Caco-2 (cell line): Measurements from ENCODE around the gene RDH11. TPM values are rescaled to one million over a fixed set of nuclear protein-coding genes. Genes with fewer than 3 reads are reported as not detected.

Experiments
- BruUV-seq: library from RNA; stranded (reverse); fragments of 400-500 nt; replicated peaks from 2 replicates; lab custom pipeline; 2021; lab: Mats Ljungman, UMichigan
- CTCF ChIA-PET: fragments of 300-600 bp; sonication (Branson Sonifier 250); formaldehyde crosslinking; loops from one replicate; lab custom pipeline; 2022; ENCODE audit warnings: antibody characterized with exemption; lab: Charles Lee
- POLR2A ChIA-PET: fragments of 300-600 bp; sonication (Branson Sonifier 250); formaldehyde crosslinking; loops from one replicate; lab custom pipeline; 2022; ENCODE audit warnings: antibody characterized with exemption; lab: Charles Lee
- DNase-seq, 2 experiments: peaks; one replicate each; pipeline versions ENCODE4 v3.0.0 to v3.0.0-alpha.2; 2020 to 2022
- H3K27me3 ChIP-seq: replicated peaks from 2 replicates; pipeline ENCODE4 v1.6.0; 2011; ENCODE audit warnings: low read length; ENCODE audit not compliant: control insufficient read depth, insufficient read depth
- H3K36me3 ChIP-seq: 2 replicates; pipeline ENCODE4 v1.5.1; 2011; ENCODE audit warnings: low read length; ENCODE audit not compliant: control insufficient read depth, insufficient read depth
- H3K4me1 ChIP-seq: fragments of 250-450 bp; sonication (Bioruptor Pico); 2 replicates; pipeline ENCODE4 v1.5.1; 2020; ENCODE audit warnings: mild to moderate bottlenecking
- H3K4me3 ChIP-seq: 2 replicates; pipeline ENCODE4 v1.5.1; 2011; ENCODE audit warnings: low read depth, mild to moderate bottlenecking, control low read depth, low read length
- H3K9me3 ChIP-seq: fragments of 250-450 bp; sonication (Bioruptor Pico); 2 replicates; pipeline ENCODE4 v1.5.1; 2020; ENCODE audit warnings: mild to moderate bottlenecking, moderate library complexity
- H3K27ac Mint-ChIP-seq: one replicate; pipeline ENCODE4 v1.8.0; 2022; ENCODE audit warnings: mixed read lengths; ENCODE audit not compliant: unreplicated experiment
- H3K27me3 Mint-ChIP-seq: one replicate; pipeline ENCODE4 v1.8.0; 2022; ENCODE audit warnings: mixed read lengths; ENCODE audit not compliant: insufficient read depth, unreplicated experiment
- H3K36me3 Mint-ChIP-seq: one replicate; pipeline ENCODE4 v1.8.0; 2022; ENCODE audit warnings: mild to moderate bottlenecking, mixed read lengths; ENCODE audit not compliant: insufficient read depth, unreplicated experiment
- H3K4me1 Mint-ChIP-seq: one replicate; pipeline ENCODE4 v1.8.0; 2022; ENCODE audit warnings: low read depth, mixed read lengths; ENCODE audit not compliant: unreplicated experiment
- H3K4me3 Mint-ChIP-seq: one replicate; pipeline ENCODE4 v1.8.0; 2022; ENCODE audit warnings: mild to moderate bottlenecking, moderate library complexity, mixed read lengths; ENCODE audit not compliant: unreplicated experiment
- H3K9me3 Mint-ChIP-seq: one replicate; pipeline ENCODE4 v1.8.0; 2022; ENCODE audit warnings: mixed read lengths; ENCODE audit not compliant: unreplicated experiment
- intact Hi-C: fragments of 100-400 bp; cut with micrococcal nuclease; formaldehyde crosslinking; loops from one replicate; pipeline ENCODE4 v1.10.0; 2022; ENCODE audit not compliant: unreplicated experiment
- total RNA-seq: library from RNA; stranded (reverse); gene quantifications from 2 replicates; pipeline ENCODE4 v1.2.3, GENCODE V29; 2022
- TF ChIP-seq, protein P1 (sequence below), 2 experiments: fragments of 200-600 bp in 1 of 2; IDR thresholded peaks; 1 replicate in 1 of 2; 2 replicates in 1 of 2; pipeline versions ENCODE4 v1.5.1 to v1.8.0; 2011 to 2022; ENCODE audit warnings: antibody characterized with exemption in 1 of 2, control low read depth in 1 of 2, inconsistent platforms in 1 of 2, low read depth in 1 of 2, low read length in 1 of 2, mild to moderate bottlenecking in 1 of 2, moderate library complexity in 1 of 2; ENCODE audit not compliant: insufficient read depth in 1 of 2, severe bottlenecking in 1 of 2, unreplicated experiment in 1 of 2

The RDH11 gene
- total RNA-seq, 1 experiment from 2014 or later = 83.1 TPM

DNA sequence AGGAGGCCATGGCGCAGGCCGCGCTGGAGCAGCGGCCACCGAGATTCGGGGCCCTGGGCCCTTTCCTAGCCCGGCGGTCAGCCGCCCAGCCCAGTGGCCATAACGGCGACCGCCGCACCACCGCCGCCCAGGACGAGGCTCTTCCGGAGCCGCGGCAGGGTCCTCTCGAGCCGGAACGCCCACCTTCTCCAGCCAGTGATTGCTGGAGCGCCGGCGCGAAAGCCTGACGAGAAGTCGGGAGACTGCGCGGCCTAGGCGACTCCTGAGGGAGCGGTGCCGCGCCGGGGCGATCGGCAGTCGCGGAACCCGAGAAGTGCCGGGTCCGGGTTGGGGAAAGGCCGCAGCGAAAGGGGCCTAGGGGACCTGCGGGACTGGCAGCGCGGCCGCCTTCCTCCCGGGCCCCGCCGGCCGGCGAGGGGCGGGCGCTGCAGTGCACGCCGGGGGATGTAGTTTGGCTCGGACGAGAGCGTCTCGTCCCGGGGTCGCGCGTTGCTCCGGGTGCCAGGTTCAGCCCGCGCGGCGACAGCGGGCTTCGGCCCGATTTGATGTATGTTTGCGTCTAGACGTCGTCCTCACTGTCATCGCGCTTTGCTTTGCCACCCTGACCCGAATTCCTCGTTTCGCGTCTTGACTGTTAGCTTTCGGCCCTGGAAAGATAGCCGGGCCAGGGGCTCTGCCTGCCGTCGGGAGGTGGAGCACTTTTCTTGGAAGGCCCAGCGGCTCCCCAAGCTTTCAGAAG lies 20.9 kb downstream of the RDH11 start, which contains the start of gene VTI1B:
VTI1B (minus strand) TSS at position 153 of the 739 bp plus-strand sequence; CDS start at position 10, 143 bp downstream.
- Mint-ChIP-seq H3K4me3 (peak within 1 kb of the TSS; percentile 91), H3K36me3 (peaks cover 33% of the 10 kb centered on the region), H3K9me3 (no peaks in the 10 kb centered on the region), H3K27me3 (no peaks in the 10 kb centered on the region), H3K27ac (peak within 1 kb of the TSS; percentile 85), H3K4me1 (peaks cover 15% of the 10 kb centered on the region)
- BruUV-seq = no TSS peak
- Histone ChIP-seq H3K27me3 (no peaks in the 10 kb centered on the region), H3K4me3 (peak within 1 kb of the TSS; percentile 96), H3K36me3 (no peaks in the 10 kb centered on the region), H3K4me1 (no peaks in the 10 kb centered on the region; the same call in 1 of the 2 replicates), H3K9me3 (no peaks in the 10 kb centered on the region)
- CTCF ChIA-PET = interaction anchor here (0.6 to 2.2 kb wide), 7 partner anchors 21 to 94 kb away, joined by 3 to 8 read pairs (median 5); partner anchors contain the start of genes PIGH and RDH11
- intact Hi-C loops = loop anchor here (1.0 to 2.0 kb wide), 3 partner anchors 21 to 92 kb away; partner anchors contain the start of genes ARG2 and RDH11
- DNase-seq = peak; percentile 82 to 88
- TF ChIP-seq, protein P1, sequence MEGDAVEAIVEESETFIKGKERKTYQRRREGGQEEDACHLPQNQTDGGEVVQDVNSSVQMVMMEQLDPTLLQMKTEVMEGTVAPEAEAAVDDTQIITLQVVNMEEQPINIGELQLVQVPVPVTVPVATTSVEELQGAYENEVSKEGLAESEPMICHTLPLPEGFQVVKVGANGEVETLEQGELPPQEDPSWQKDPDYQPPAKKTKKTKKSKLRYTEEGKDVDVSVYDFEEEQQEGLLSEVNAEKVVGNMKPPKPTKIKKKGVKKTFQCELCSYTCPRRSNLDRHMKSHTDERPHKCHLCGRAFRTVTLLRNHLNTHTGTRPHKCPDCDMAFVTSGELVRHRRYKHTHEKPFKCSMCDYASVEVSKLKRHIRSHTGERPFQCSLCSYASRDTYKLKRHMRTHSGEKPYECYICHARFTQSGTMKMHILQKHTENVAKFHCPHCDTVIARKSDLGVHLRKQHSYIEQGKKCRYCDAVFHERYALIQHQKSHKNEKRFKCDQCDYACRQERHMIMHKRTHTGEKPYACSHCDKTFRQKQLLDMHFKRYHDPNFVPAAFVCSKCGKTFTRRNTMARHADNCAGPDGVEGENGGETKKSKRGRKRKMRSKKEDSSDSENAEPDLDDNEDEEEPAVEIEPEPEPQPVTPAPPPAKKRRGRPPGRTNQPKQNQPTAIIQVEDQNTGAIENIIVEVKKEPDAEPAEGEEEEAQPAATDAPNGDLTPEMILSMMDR (IDR thresholded peaks at IDR 0.05; ENCODE audit: insufficient read depth in 1 of 2, low read depth in 1 of 2, low read length in 1 of 2, severe bottlenecking in 1 of 2, unreplicated experiment in 1 of 2) = peak in 1 of 2 experiments; percentile 40
- POLR2A ChIA-PET = interaction anchor here (1.0 to 1.5 kb wide), 2 partner anchors 21 to 92 kb away, joined by 4 read pairs; partner anchors contain the start of gene RDH11

- Histone ChIP-seq H3K4me3 (peak overlapping the region; percentile 96), H3K27me3 (no peaks in the 10 kb centered on the region), H3K9me3 (no peaks in the 10 kb centered on the region), H3K4me1 (no peaks in the 10 kb centered on the region; the same call in 1 of the 2 replicates), H3K36me3 (no peaks in the 10 kb centered on the region)
- H3K27ac Mint-ChIP-seq = peak overlapping the region; percentile 85
- DNase-seq = peak; percentile 81 to 86
- intact Hi-C loops = loop anchor here (1.0 to 2.0 kb wide), 2 partner anchors 21 to 55 kb away; partner anchors contain the start of genes ARG2 and RDH11
- no TSS peak for BruUV-seq
- CTCF ChIA-PET = interaction anchor here (1.1 to 2.2 kb wide), 4 partner anchors 21 to 74 kb away, joined by 4 to 8 read pairs (median 6); partner anchors contain the start of genes ARG2, PIGH and RDH11
- TF ChIP-seq, protein P1 (IDR thresholded peaks at IDR 0.05; ENCODE audit: insufficient read depth in 1 of 2, low read depth in 1 of 2, low read length in 1 of 2, severe bottlenecking in 1 of 2, unreplicated experiment in 1 of 2) = peak; percentile 10 to 41
- H3K27me3 Mint-ChIP-seq = no peaks in the 10 kb centered on the region
- H3K4me1 Mint-ChIP-seq = peaks cover 15% of the 10 kb centered on the region
- peaks cover 33% of the 10 kb centered on the region for H3K36me3 Mint-ChIP-seq
- H3K9me3 Mint-ChIP-seq = no peaks in the 10 kb centered on the region
- H3K4me3 Mint-ChIP-seq = peak overlapping the region; percentile 91
- POLR2A ChIA-PET = no interaction called here
These were observed 21.5 kb downstream of the RDH11 start for GRCh38 chr14:67674139-67674479.

DNA sequence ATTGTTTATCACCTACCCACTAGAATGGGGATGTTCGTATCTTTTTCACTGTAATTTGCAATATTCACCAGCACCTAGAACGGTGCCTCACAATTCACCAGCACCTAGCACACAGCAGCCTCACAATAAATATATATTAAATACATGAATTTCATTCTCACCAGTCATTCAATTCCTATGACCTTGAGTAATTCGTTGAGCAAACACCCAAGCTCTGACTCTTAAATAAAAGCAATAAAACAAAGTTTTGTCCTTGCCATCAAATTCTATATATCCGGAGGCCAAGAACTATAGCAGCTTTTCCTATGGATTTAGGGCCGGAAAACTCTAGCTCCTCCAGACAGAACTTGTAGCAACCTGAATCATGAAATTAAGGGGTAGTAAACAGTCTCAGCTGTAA lies 22.1 kb downstream of the RDH11 start:
- no peak for DNase-seq
- Mint-ChIP-seq H3K9me3 (no peaks in the 10 kb centered on the region), H3K4me3 (peak overlapping the region; percentile 91), H3K27me3 (no peaks in the 10 kb centered on the region), H3K36me3 (peaks cover 33% of the 10 kb centered on the region), H3K27ac (peak overlapping the region; percentile 85), H3K4me1 (peaks cover 15% of the 10 kb centered on the region)
- Histone ChIP-seq H3K36me3 (no peaks in the 10 kb centered on the region), H3K27me3 (no peaks in the 10 kb centered on the region), H3K9me3 (no peaks in the 10 kb centered on the region), H3K4me3 (peak overlapping the region; percentile 96), H3K4me1 (no peaks in the 10 kb centered on the region; the same call in 1 of the 2 replicates)
- TF ChIP-seq, protein P1 (IDR thresholded peaks at IDR 0.05; ENCODE audit: insufficient read depth in 1 of 2, low read depth in 1 of 2, low read length in 1 of 2, severe bottlenecking in 1 of 2, unreplicated experiment in 1 of 2) = no peak
- TSS peak; percentile 56 for BruUV-seq
- ChIA-PET POLR2A (no interaction called here), CTCF (interaction anchor here (1.1 to 2.2 kb wide), 4 partner anchors 22 to 73 kb away, joined by 3 to 7 read pairs (median 4); partner anchors contain the start of genes ARG2, PIGH and RDH11)
- intact Hi-C loops = no loop called here
